NCI-H526 (cell line): Measurements from ENCODE around the gene KIFBP.
"Not testable (repeated sequence)": the region's sequence is repeated elsewhere in the genome, so short reads cannot be mapped to it uniquely, and the experiment has no call there.

Source experiments
- DNase-seq, 2 experiments: peaks; one replicate each; lab custom pipeline; 2025; lab: John Stamatoyannopoulos, UW

The KIFBP gene

GRCh38 chr10:69005704-69006485 lies 17.3 kb downstream of the KIFBP start:
- DNase-seq, result no peak

GRCh38 chr10:69007260-69007659 lies 18.7 kb downstream of the KIFBP start:
- DNase-seq, result no peak

GRCh38 chr10:69009360-69009759 lies 20.8 kb downstream of the KIFBP start:
- DNase-seq, result no peak

- no peak for DNase-seq
Measured at GRCh38 chr10:69010151-69010640, 21.6 kb downstream of the KIFBP start.

- DNase-seq, result not testable (repeated sequence)
Measured at GRCh38 chr10:69012778-69013177, 24.2 kb downstream of the KIFBP start.

GRCh38 chr10:69014171-69014570 lies 25.6 kb downstream of the KIFBP start:
- DNase-seq, result no peak

GRCh38 chr10:69018613-69019012 lies 30.0 kb downstream of the KIFBP start:
- no peak for DNase-seq

- DNase-seq, result no peak
Measured at GRCh38 chr10:69022611-69023010, 34.0 kb downstream of the KIFBP start.

GRCh38 chr10:69025370-69025896 lies 36.8 kb downstream of the KIFBP start:
- no peak for DNase-seq

- DNase-seq, result no peak
Measured at GRCh38 chr10:69033256-69033655, 44.7 kb downstream of the KIFBP start.

- no peak for DNase-seq
Measured at GRCh38 chr10:69037489-69037888, 48.9 kb downstream of the KIFBP start.

- not testable (repeated sequence) for DNase-seq
Measured at GRCh38 chr10:69040904-69041303, 52.3 kb downstream of the KIFBP start.

GRCh38 chr10:69042417-69042816 lies 53.8 kb downstream of the KIFBP start:
- DNase-seq, result no peak

GRCh38 chr10:69042838-69043237 lies 54.2 kb downstream of the KIFBP start:
- no peak for DNase-seq

- DNase-seq, result no peak
Measured at GRCh38 chr10:69043931-69044531, 55.4 kb downstream of the KIFBP start.

- no peak for DNase-seq
Measured at GRCh38 chr10:69044546-69044945, 55.9 kb downstream of the KIFBP start.

GRCh38 chr10:69045441-69046300 lies 57.1 kb downstream of the KIFBP start:
- no peak for DNase-seq

GRCh38 chr10:69047111-69047832 lies 58.7 kb downstream of the KIFBP start:
- no peak for DNase-seq

- DNase-seq, result no peak
Measured at GRCh38 chr10:69048103-69048502, 59.5 kb downstream of the KIFBP start.

- DNase-seq, result no peak
Measured at GRCh38 chr10:69049566-69049961, 61.0 kb downstream of the KIFBP start.

- DNase-seq, result no peak
Measured at GRCh38 chr10:69051303-69051702, 62.7 kb downstream of the KIFBP start.
